Bronchial epithelial cell (primary cell): ENCODE results near the gene STARD8. TPM values are rescaled to one million over a fixed set of nuclear protein-coding genes. Genes with fewer than 3 reads are reported as not detected.

Source experiments
- DNase-seq: peaks from one replicate; pipeline ENCODE4 v3.0.0-alpha.2; 2010; ENCODE audit warnings: low read depth
- FAIRE-seq: peaks from 2 replicates; lab custom pipeline; 2011; peaks lifted over from hg19 to GRCh38; lab: Jason Lieb, UNC
- H3K27me3 ChIP-seq: 2 replicates; pipeline ENCODE4 v1.5.1; 2011; ENCODE audit warnings: low read length; ENCODE audit not compliant: control insufficient read depth, insufficient read depth
- H3K36me3 ChIP-seq: 2 replicates; pipeline ENCODE4 v1.5.1; 2011; ENCODE audit warnings: low read length; ENCODE audit not compliant: control insufficient read depth, insufficient read depth
- H3K4me3 ChIP-seq: 2 replicates; pipeline ENCODE4 v1.5.1; 2011; ENCODE audit warnings: mild to moderate bottlenecking, low read depth, low read length, control low read depth
- CTCF ChIP-seq: IDR thresholded peaks from 2 replicates; pipeline ENCODE4 v1.5.1; 2011; ENCODE audit warnings: mild to moderate bottlenecking, moderate library complexity, low read length, control low read depth, inconsistent platforms; ENCODE audit not compliant: insufficient read depth, severe bottlenecking
- total RNA-seq: library from RNA; depleted of rRNA; stranded (reverse); fragments of >200 nt; gene quantifications from 2 replicates; pipeline ENCODE4 v1.2.1, GENCODE V29; 2014

The STARD8 gene
- total RNA-seq, 1 donor from 2014 or later = not detected

- no peak for FAIRE-seq
- no peak overlapping the region for H3K4me3 ChIP-seq
- no peak for DNase-seq
These were observed 16.1 kb upstream of the STARD8 start for GRCh38 chrX:68631336-68631735.

DNA sequence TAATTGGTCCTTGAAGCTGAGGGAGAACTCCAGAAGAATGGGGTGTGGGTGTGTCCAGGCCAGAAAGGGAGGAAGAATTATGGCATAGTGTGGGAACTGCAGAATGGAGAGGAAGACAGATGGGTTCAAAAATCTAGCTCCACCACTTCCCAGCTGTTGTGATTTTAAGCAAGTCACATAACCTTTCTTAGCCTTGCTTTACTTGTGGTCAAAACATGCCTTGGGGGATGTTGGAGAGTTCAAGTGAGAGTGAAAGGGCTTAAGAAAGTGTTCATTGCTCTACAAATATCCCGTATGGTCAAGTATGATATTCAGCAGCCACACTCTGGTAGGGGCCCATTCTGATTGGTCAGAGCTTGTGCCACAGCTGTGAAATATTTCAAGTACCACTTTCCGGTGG is 15.0 kb upstream of the STARD8 start:
- FAIRE-seq (no peak), DNase-seq (no peak)
- TF ChIP-seq CTCF = no peak
- Histone ChIP-seq H3K27me3 (no peaks in the 10 kb centered on the region), H3K36me3 (no peaks in the 10 kb centered on the region), H3K4me3 (no peak overlapping the region)

More at GRCh38 chrX:68631336-68631735, 16.1 kb upstream of the STARD8 start:
- Histone ChIP-seq H3K36me3 (no peaks in the 10 kb centered on the region), H3K27me3 (no peaks in the 10 kb centered on the region)
- no peak for TF ChIP-seq CTCF

GRCh38 chrX:68633981-68634380 is 13.5 kb upstream of the STARD8 start:
- Histone ChIP-seq H3K4me3 (no peak overlapping the region), H3K36me3 (no peaks in the 10 kb centered on the region), H3K27me3 (no peaks in the 10 kb centered on the region)
- no peak for TF ChIP-seq CTCF
- DNase-seq (no peak), FAIRE-seq (no peak)

GRCh38 chrX:68634649-68635227 is 12.7 kb upstream of the STARD8 start:
- FAIRE-seq = no peak
- DNase-seq = no peak
- TF ChIP-seq CTCF = no peak

DNA sequence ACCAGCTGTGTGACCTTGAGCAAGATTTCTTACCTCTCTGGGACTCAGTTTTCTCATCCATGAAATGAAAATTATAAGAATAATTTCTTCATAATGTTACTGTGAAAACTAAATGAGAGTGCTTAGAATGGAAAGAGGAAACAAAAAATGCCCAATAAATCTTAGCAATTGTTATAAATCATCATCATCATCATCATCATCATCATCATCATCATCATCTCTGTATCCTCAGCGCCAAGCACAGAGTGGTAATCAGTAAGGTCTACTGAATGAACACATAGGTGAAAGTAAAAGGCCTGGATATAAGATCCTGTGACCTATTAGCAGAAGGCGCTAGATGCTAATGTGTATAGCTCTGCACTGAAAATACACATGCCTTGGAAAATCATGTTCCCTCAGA is 6.8 kb upstream of the STARD8 start:
- Histone ChIP-seq H3K36me3 (no peaks in the 10 kb centered on the region), H3K27me3 (no peaks in the 10 kb centered on the region), H3K4me3 (no peak overlapping the region)
- DNase-seq = no peak
- no peak for FAIRE-seq
- no peak for TF ChIP-seq CTCF

More at GRCh38 chrX:68634649-68635227, 12.7 kb upstream of the STARD8 start:
- H3K36me3 ChIP-seq = no peaks in the 10 kb centered on the region
- H3K27me3 ChIP-seq = no peaks in the 10 kb centered on the region
- no peak overlapping the region for H3K4me3 ChIP-seq

- TF ChIP-seq CTCF = no peak
- FAIRE-seq (no peak), DNase-seq (no peak)
- Histone ChIP-seq H3K4me3 (no peak overlapping the region), H3K36me3 (no peaks in the 10 kb centered on the region), H3K27me3 (no peaks in the 10 kb centered on the region)
These were observed 2.6 kb upstream of the STARD8 start for GRCh38 chrX:68644861-68645260.
